ENCODE results near the gene DSCAML1.

Gene DSCAML1

GRCh38 chr11:117837791-117838190, 40.8 kb upstream of the DSCAML1 start:
- Histone ChIP-seq H3K4me1 (ENCODE audit: control insufficient read depth in 1 of 2, insufficient read depth in 2 of 2, low read length in 2 of 2) (peaks cover 2 to 5% of the 10 kb centered on the region in 2 experiments), H3K79me2 (ENCODE audit: control insufficient read depth, insufficient read depth, low read length, poor library complexity) (no peaks in the 10 kb centered on the region), H2BK120ac (ENCODE audit: insufficient read depth, low read length, poor library complexity) (no peak overlapping the region), H3K79me1 (ENCODE audit: low read length) (no peaks in the 10 kb centered on the region), H4K8ac (ENCODE audit: low read depth, low read length) (no peak overlapping the region), H2AFZ (ENCODE audit: insufficient read depth, low read length, poor library complexity) (no peak overlapping the region), H2BK5ac (ENCODE audit: low read depth, low read length, poor library complexity) (no peak overlapping the region), H3K36me3 (ENCODE audit: control insufficient read depth in 1 of 2, insufficient read depth in 2 of 2, low read length in 2 of 2) (no peaks in the 10 kb centered on the region), H4K12ac (ENCODE audit: low read depth, low read length) (no peak overlapping the region), H3K27me3 (ENCODE audit: insufficient read depth, low read length) (no peaks in the 10 kb centered on the region), H3K18ac (ENCODE audit: low read length) (no peak overlapping the region), H3K9me3 (ENCODE audit: insufficient read depth, low read depth, low read length) (no peaks in the 10 kb centered on the region), H2AK5ac (ENCODE audit: low read length) (no peak overlapping the region), H2BK12ac (ENCODE audit: low read length) (no peak overlapping the region), H3K14ac (ENCODE audit: low read length) (no peak overlapping the region), H3K27ac (ENCODE audit: low read depth, low read length) (no peak overlapping the region), H3K4me2 (ENCODE audit: low read length) (no peak overlapping the region), H3K4me3 (ENCODE audit: low read depth, low read length) (no peak overlapping the region), H3K9ac (ENCODE audit: low read length) (no peak overlapping the region), H4K91ac (ENCODE audit: low read depth, low read length) (no peak overlapping the region), H3K4ac (ENCODE audit: low read depth, low read length) (no peak overlapping the region), H3K23ac (ENCODE audit: low read length) (no peak overlapping the region)
- no CpG with 5 or more reads among the region's 8 CpGs for WGBS (ENCODE audit: extremely low coverage, insufficient coverage, insufficient read length)
- DNase-seq: no peak

GRCh38 chr11:117837070-117837776, 40.2 kb upstream of the DSCAML1 start:
- Histone ChIP-seq H3K18ac (ENCODE audit: low read length) (no peak overlapping the region), H3K9ac (ENCODE audit: low read length) (no peak overlapping the region), H3K79me2 (ENCODE audit: control insufficient read depth, insufficient read depth, low read length, poor library complexity) (no peaks in the 10 kb centered on the region), H2AK5ac (ENCODE audit: low read length) (no peak overlapping the region), H3K27me3 (ENCODE audit: insufficient read depth, low read length) (no peaks in the 10 kb centered on the region), H2AFZ (ENCODE audit: insufficient read depth, low read length, poor library complexity) (no peak overlapping the region), H3K14ac (ENCODE audit: low read length) (no peak overlapping the region), H4K12ac (ENCODE audit: low read depth, low read length) (no peak overlapping the region), H4K91ac (ENCODE audit: low read depth, low read length) (no peak overlapping the region), H3K9me3 (ENCODE audit: insufficient read depth, low read depth, low read length) (no peaks in the 10 kb centered on the region), H3K79me1 (ENCODE audit: low read length) (no peaks in the 10 kb centered on the region), H2BK12ac (ENCODE audit: low read length) (no peak overlapping the region), H2BK5ac (ENCODE audit: low read depth, low read length, poor library complexity) (no peak overlapping the region), H3K4me3 (ENCODE audit: low read depth, low read length) (no peak overlapping the region), H3K36me3 (ENCODE audit: control insufficient read depth in 1 of 2, insufficient read depth in 2 of 2, low read length in 2 of 2) (no peaks in the 10 kb centered on the region), H4K8ac (ENCODE audit: low read depth, low read length) (no peak overlapping the region), H3K27ac (ENCODE audit: low read depth, low read length) (no peak overlapping the region), H3K4ac (ENCODE audit: low read depth, low read length) (no peak overlapping the region), H3K23ac (ENCODE audit: low read length) (no peak overlapping the region), H3K4me1 (ENCODE audit: control insufficient read depth in 1 of 2, insufficient read depth in 2 of 2, low read length in 2 of 2) (peaks cover 2 to 5% of the 10 kb centered on the region in 2 experiments), H2BK120ac (ENCODE audit: insufficient read depth, low read length, poor library complexity) (no peak overlapping the region), H3K4me2 (ENCODE audit: low read length) (no peak overlapping the region)
- WGBS (ENCODE audit: extremely low coverage, insufficient coverage, insufficient read length): no CpG with 5 or more reads among the region's 18 CpGs
- DNase-seq: no peak

- Histone ChIP-seq H2AK5ac (ENCODE audit: low read length) (no peak overlapping the region), H2AFZ (ENCODE audit: insufficient read depth, low read length, poor library complexity) (no peak overlapping the region), H3K4ac (ENCODE audit: low read depth, low read length) (no peak overlapping the region), H3K18ac (ENCODE audit: low read length) (no peak overlapping the region), H3K9ac (ENCODE audit: low read length) (no peak overlapping the region), H3K4me2 (ENCODE audit: low read length) (no peak overlapping the region), H4K91ac (ENCODE audit: low read depth, low read length) (no peak overlapping the region), H2BK5ac (ENCODE audit: low read depth, low read length, poor library complexity) (no peak overlapping the region), H3K23ac (ENCODE audit: low read length) (no peak overlapping the region), H3K4me3 (ENCODE audit: low read depth, low read length) (no peak overlapping the region), H2BK120ac (ENCODE audit: insufficient read depth, low read length, poor library complexity) (no peak overlapping the region), H2BK12ac (ENCODE audit: low read length) (no peak overlapping the region), H3K27ac (ENCODE audit: low read depth, low read length) (no peak overlapping the region), H3K9me3 (ENCODE audit: insufficient read depth, low read depth, low read length) (peaks cover 2% of the 10 kb centered on the region), H4K8ac (ENCODE audit: low read depth, low read length) (no peak overlapping the region), H3K36me3 (ENCODE audit: control insufficient read depth in 1 of 2, insufficient read depth in 2 of 2, low read length in 2 of 2) (no peaks in the 10 kb centered on the region), H3K27me3 (ENCODE audit: insufficient read depth, low read length) (no peaks in the 10 kb centered on the region), H3K4me1 (ENCODE audit: control insufficient read depth in 1 of 2, insufficient read depth in 2 of 2, low read length in 2 of 2) (peaks cover 2 to 5% of the 10 kb centered on the region in 2 experiments), H3K79me1 (ENCODE audit: low read length) (no peaks in the 10 kb centered on the region), H3K79me2 (ENCODE audit: control insufficient read depth, insufficient read depth, low read length, poor library complexity) (no peaks in the 10 kb centered on the region), H4K12ac (ENCODE audit: low read depth, low read length) (no peak overlapping the region), H3K14ac (ENCODE audit: low read length) (no peak overlapping the region)
- 100% methylated on average over 3 of the region's 14 CpGs for WGBS (ENCODE audit: extremely low coverage, insufficient coverage, insufficient read length)
- peak; percentile 44 to 49 for DNase-seq
Measured at GRCh38 chr11:117836077-117836960, 39.3 kb upstream of the DSCAML1 start.

GRCh38 chr11:117835576-117835975, 38.6 kb upstream of the DSCAML1 start:
- no peak for DNase-seq
- WGBS (ENCODE audit: extremely low coverage, insufficient coverage, insufficient read length): no CpG with 5 or more reads among the region's 8 CpGs
- H2BK12ac ChIP-seq (ENCODE audit: low read length): no peak overlapping the region

More at GRCh38 chr11:117835576-117835975, 38.6 kb upstream of the DSCAML1 start:
- H2BK5ac ChIP-seq (ENCODE audit: low read depth, low read length, poor library complexity): no peak overlapping the region
- H4K12ac ChIP-seq (ENCODE audit: low read depth, low read length): no peak overlapping the region
- no peak overlapping the region for H4K91ac ChIP-seq (ENCODE audit: low read depth, low read length)
- no peak overlapping the region for H3K4me2 ChIP-seq (ENCODE audit: low read length)
- no peak overlapping the region for H3K9ac ChIP-seq (ENCODE audit: low read length)
- no peaks in the 10 kb centered on the region for H3K79me1 ChIP-seq (ENCODE audit: low read length)
- no peak overlapping the region for H3K4ac ChIP-seq (ENCODE audit: low read depth, low read length)
- H3K18ac ChIP-seq (ENCODE audit: low read length): no peak overlapping the region
- no peaks in the 10 kb centered on the region for H3K27me3 ChIP-seq (ENCODE audit: insufficient read depth, low read length)
- H2BK120ac ChIP-seq (ENCODE audit: insufficient read depth, low read length, poor library complexity): no peak overlapping the region
- H3K14ac ChIP-seq (ENCODE audit: low read length): no peak overlapping the region
- no peak overlapping the region for H3K4me3 ChIP-seq (ENCODE audit: low read depth, low read length)
- no peak overlapping the region for H4K8ac ChIP-seq (ENCODE audit: low read depth, low read length)
- H2AFZ ChIP-seq (ENCODE audit: insufficient read depth, low read length, poor library complexity): no peak overlapping the region
- no peaks in the 10 kb centered on the region for H3K79me2 ChIP-seq (ENCODE audit: control insufficient read depth, insufficient read depth, low read length, poor library complexity)
- no peaks in the 10 kb centered on the region for H3K36me3 ChIP-seq (ENCODE audit: control insufficient read depth in 1 of 2, insufficient read depth in 2 of 2, low read length in 2 of 2)
- no peak overlapping the region for H3K23ac ChIP-seq (ENCODE audit: low read length)
- H3K4me1 ChIP-seq (ENCODE audit: control insufficient read depth in 1 of 2, insufficient read depth in 2 of 2, low read length in 2 of 2): peaks cover 2 to 5% of the 10 kb centered on the region in 2 experiments
- H3K27ac ChIP-seq (ENCODE audit: low read depth, low read length): no peak overlapping the region
- H2AK5ac ChIP-seq (ENCODE audit: low read length): no peak overlapping the region
- peaks cover 2% of the 10 kb centered on the region for H3K9me3 ChIP-seq (ENCODE audit: insufficient read depth, low read depth, low read length)
